Lower leg skin (tissue), 4 donors: Measurements from ENCODE around the gene EEF2K. TPM values are rescaled to one million over a fixed set of nuclear protein-coding genes. Genes with fewer than 3 reads are reported as not detected.

Source experiments
- DNase-seq, 2 donors: peaks; one replicate each; pipeline ENCODE4 v3.0.0-alpha.2; 2019; ENCODE audit warnings: low spot score in 2 of 2
- H3K4me3 ChIP-seq: fragments of 200-600 bp; sonication (generic); 2 replicates; pipeline ENCODE4 v1.5.1; 2017; ENCODE audit warnings: mild to moderate bottlenecking, low read depth; ENCODE audit not compliant: poor library complexity, severe bottlenecking
- POLR2A ChIP-seq, 2 donors: fragments of 450-650 bp; IDR thresholded peaks; one replicate each; pipeline ENCODE4 v1.6.1; 2016 to 2017; ENCODE audit warnings: antibody characterized with exemption in 2 of 2, mild to moderate bottlenecking in 1 of 2, moderate library complexity in 1 of 2
- WGBS, 2 donors: methylation state at CpG; one replicate each; pipeline ENCODE4 v1.1.5; 2018; 5-methylcytosine and 5-hydroxymethylcytosine counted together
- intact Hi-C: fragments of 100-400 bp; cut with DNase I; formaldehyde crosslinking; loops from one replicate; pipeline ENCODE4 v1.15.0; 2023; ENCODE audit warnings: low total_unique reads
- total RNA-seq, 4 donors: library from RNA; depleted of rRNA; stranded (reverse); fragments of >200 nt; gene quantifications; one replicate each; pipeline ENCODE4 v1.1.0, GENCODE V29; 2016
- TF ChIP-seq, protein P1 (sequence below), 3 donors: fragments of 450-650 bp; IDR thresholded peaks; one replicate each; pipeline ENCODE4 v1.5.1; 2016; ENCODE audit warnings: antibody characterized with exemption in 3 of 3, mild to moderate bottlenecking in 3 of 3, moderate library complexity in 2 of 3

The EEF2K gene
- total RNA-seq, 4 donors from 2014 or later = 47.8 to 112 (median 73.2) TPM

DNA sequence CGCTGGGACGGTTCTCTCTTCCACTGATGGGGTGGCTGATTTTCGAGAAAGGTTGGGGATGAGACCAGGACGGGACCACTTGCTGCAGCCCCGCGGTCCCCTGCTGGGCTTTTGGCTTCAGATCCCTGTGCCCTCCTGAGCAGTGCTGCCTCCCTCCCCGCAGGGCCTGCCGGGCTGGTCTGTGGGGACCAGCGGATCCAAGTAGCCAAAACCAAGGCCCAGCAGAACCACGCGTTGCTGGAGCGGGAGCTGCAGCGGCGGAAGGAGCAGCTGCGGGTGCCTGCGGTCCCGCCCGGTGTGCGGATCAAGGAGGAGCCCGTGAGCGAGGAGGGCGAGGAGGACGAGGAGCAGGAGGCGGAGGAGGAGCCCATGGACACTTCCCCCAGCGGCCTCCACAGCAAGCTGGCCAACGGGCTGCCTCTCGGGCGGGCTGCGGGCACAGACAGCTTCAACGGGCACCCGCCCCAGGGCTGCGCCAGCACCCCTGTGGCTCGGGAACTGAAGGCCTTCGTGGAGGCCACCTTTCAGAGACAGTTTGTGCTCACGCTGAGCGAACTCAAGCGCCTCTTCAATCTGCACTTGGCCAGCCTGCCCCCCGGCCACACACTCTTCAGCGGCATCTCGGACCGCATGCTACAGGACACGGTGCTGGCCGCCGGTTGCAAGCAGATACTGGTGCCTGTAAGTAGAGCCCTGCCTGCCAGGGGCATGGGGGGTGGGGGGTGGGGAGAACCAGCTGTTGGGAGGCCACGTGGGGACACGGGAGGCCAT lies 119.7 kb downstream of the EEF2K start:
- 92 to 95% methylated on average over 33 to 43 of the region's 46 CpGs for WGBS, 2 donors
- intact Hi-C loops = loop anchor here (10.0 kb wide), 1 partner anchor 49 kb away; the partner anchor contains the start of gene CDR2
- H3K4me3 ChIP-seq = no peak overlapping the region
- TF ChIP-seq, protein P1, sequence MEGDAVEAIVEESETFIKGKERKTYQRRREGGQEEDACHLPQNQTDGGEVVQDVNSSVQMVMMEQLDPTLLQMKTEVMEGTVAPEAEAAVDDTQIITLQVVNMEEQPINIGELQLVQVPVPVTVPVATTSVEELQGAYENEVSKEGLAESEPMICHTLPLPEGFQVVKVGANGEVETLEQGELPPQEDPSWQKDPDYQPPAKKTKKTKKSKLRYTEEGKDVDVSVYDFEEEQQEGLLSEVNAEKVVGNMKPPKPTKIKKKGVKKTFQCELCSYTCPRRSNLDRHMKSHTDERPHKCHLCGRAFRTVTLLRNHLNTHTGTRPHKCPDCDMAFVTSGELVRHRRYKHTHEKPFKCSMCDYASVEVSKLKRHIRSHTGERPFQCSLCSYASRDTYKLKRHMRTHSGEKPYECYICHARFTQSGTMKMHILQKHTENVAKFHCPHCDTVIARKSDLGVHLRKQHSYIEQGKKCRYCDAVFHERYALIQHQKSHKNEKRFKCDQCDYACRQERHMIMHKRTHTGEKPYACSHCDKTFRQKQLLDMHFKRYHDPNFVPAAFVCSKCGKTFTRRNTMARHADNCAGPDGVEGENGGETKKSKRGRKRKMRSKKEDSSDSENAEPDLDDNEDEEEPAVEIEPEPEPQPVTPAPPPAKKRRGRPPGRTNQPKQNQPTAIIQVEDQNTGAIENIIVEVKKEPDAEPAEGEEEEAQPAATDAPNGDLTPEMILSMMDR (IDR thresholded peaks at IDR 0.05) = no peak
- no peak for TF ChIP-seq POLR2A (IDR thresholded peaks at IDR 0.05)
- DNase-seq = peak in 1 of 2 donors; percentile 81

GRCh38 chr16:22326369-22326652 lies 120.2 kb downstream of the EEF2K start:
- TF ChIP-seq POLR2A (IDR thresholded peaks at IDR 0.05) = no peak
- TF ChIP-seq, protein P1 (IDR thresholded peaks at IDR 0.05) = no peak
- intact Hi-C loops = loop anchor here (10.0 kb wide), 1 partner anchor 48 kb away; the partner anchor contains the start of gene CDR2
- H3K4me3 ChIP-seq = no peak overlapping the region
- no peak for DNase-seq
- 81 to 87% methylated on average over 4 of the region's 4 CpGs for WGBS, 2 donors

GRCh38 chr16:22326771-22327445 lies 120.8 kb downstream of the EEF2K start:
- peak in 1 of 2 donors; percentile 75 for DNase-seq
- intact Hi-C loops = loop anchor here (10.0 kb wide), 1 partner anchor 48 kb away; the partner anchor contains the start of gene CDR2
- whole genome bisulfite sequencing, 2 donors = 72 to 83% methylated on average over 11 to 13 of the region's 13 CpGs

GRCh38 chr16:22327446-22327775 lies 121.3 kb downstream of the EEF2K start:
- no peak for TF ChIP-seq POLR2A (IDR thresholded peaks at IDR 0.05)
- TF ChIP-seq, protein P1 (IDR thresholded peaks at IDR 0.05) = no peak
- no peak overlapping the region for H3K4me3 ChIP-seq
- DNase-seq = peak in 1 of 2 donors; percentile 74
- WGBS, 2 donors = 87 to 93% methylated on average over 5 to 6 of the region's 6 CpGs
- intact Hi-C loops = loop anchor here (10.0 kb wide), 1 partner anchor 47 kb away; the partner anchor contains the start of gene CDR2

More at GRCh38 chr16:22326771-22327445, 120.8 kb downstream of the EEF2K start:
- TF ChIP-seq POLR2A (IDR thresholded peaks at IDR 0.05) = no peak
- TF ChIP-seq, protein P1 (IDR thresholded peaks at IDR 0.05) = no peak
- H3K4me3 ChIP-seq = no peak overlapping the region

- intact Hi-C loops = loop anchor here (10.0 kb wide), 1 partner anchor 47 kb away; the partner anchor contains the start of gene CDR2
- TF ChIP-seq POLR2A (IDR thresholded peaks at IDR 0.05) = no peak
- TF ChIP-seq, protein P1 (IDR thresholded peaks at IDR 0.05) = no peak
- WGBS, 2 donors = 78 to 82% methylated on average over 9 to 10 of the region's 10 CpGs
- no peak overlapping the region for H3K4me3 ChIP-seq
- peak in 1 of 2 donors; percentile 76 for DNase-seq
Measured at GRCh38 chr16:22328081-22328725, 122.1 kb downstream of the EEF2K start.
